HG02981 (cell line): ENCODE data around the gene TAF11L14.

Experiments used
- ATAC-seq: cut with Tn5 transposase; IDR thresholded peaks from one replicate; pipeline ENCODE4 v1.9.1; 2021; ENCODE audit warnings: mild to moderate bottlenecking, moderate library complexity; ENCODE audit not compliant: unreplicated experiment

TAF11L14 gene

GRCh38 chr5:17678751-17679324 lies 44.6 kb downstream of the TAF11L14 start:
- no peak for ATAC-seq

- ATAC-seq = no peak
These were observed 45.4 kb downstream of the TAF11L14 start for GRCh38 chr5:17679597-17680203.

GRCh38 chr5:17680737-17681136 lies 46.5 kb downstream of the TAF11L14 start:
- ATAC-seq = no peak
